Measurements from ENCODE around the gene SUMO2. TPM values are rescaled to one million over a fixed set of nuclear protein-coding genes. Genes with fewer than 3 reads are reported as not detected.

SUMO2 gene
- total and polyA plus RNA-seq, 2 of the 13 experiments (the other 11 are each of a cell fraction or from before 2014, with no cell fraction given), result 337 to 553 TPM

- TF ChIP-seq ZNF503 (CRISPR knock-in tag; IDR thresholded peaks at IDR 0.05) (peak; percentile 59; the same call in 1 of the 2 replicates), SKI (IDR thresholded peaks at IDR 0.05; ENCODE audit: partially characterized antibody) (peak; percentile 33), BCL3 (CRISPR knock-in tag; IDR thresholded peaks at IDR 0.05) (peak; percentile 84; the same call in 1 of the 2 replicates), TBX2 (CRISPR knock-in tag; IDR thresholded peaks at IDR 0.05; ENCODE audit: borderline replicate concordance) (peak; percentile 34), HOXA3 (CRISPR knock-in tag; IDR thresholded peaks at IDR 0.05) (peak; percentile 82), ZNF335 (CRISPR knock-in tag; IDR thresholded peaks at IDR 0.05) (peak; percentile 90), NFYC (CRISPR knock-in tag; IDR thresholded peaks at IDR 0.05) (peak; percentile 84), THRA (CRISPR knock-in tag; IDR thresholded peaks at IDR 0.05; ENCODE audit: borderline replicate concordance) (0 out of 2 replicates have a peak, but pooled peaks have one; percentile 10), ZFY (CRISPR knock-in tag; IDR thresholded peaks at IDR 0.05) (peak; percentile 93), ZNF367 (CRISPR knock-in tag; IDR thresholded peaks at IDR 0.05; ENCODE audit: borderline replicate concordance) (0 out of 2 replicates have a peak, but pooled peaks have one; percentile 8), ZNF747 (CRISPR knock-in tag; IDR thresholded peaks at IDR 0.05; ENCODE audit: borderline replicate concordance) (0 out of 2 replicates have a peak, but pooled peaks have one; percentile 35), DZIP1 (CRISPR knock-in tag; IDR thresholded peaks at IDR 0.05) (no peak), TFAP4 (IDR thresholded peaks at IDR 0.05; ENCODE audit: borderline replicate concordance, low read depth) (peak; percentile 15; the same call in 1 of the 2 replicates), FLYWCH1 (CRISPR knock-in tag; IDR thresholded peaks at IDR 0.05) (no peak), ATF7-NPFF (CRISPR knock-in tag; IDR thresholded peaks at IDR 0.05; ENCODE audit: low read depth) (peak; percentile 85), MIER2 (CRISPR knock-in tag; IDR thresholded peaks at IDR 0.05) (no peak), ZNF441 (CRISPR knock-in tag; IDR thresholded peaks at IDR 0.05; ENCODE audit: borderline replicate concordance) (no peak), TFDP2 (CRISPR knock-in tag; IDR thresholded peaks at IDR 0.05) (peak; percentile 65), TOPORS (CRISPR knock-in tag; IDR thresholded peaks at IDR 0.05) (peak; percentile 59; the same call in 1 of the 2 replicates)
These were observed at the start of gene SUMO2 (continued) for GRCh38 chr17:75182569-75183436.

Data from HepG2 (cell line).